Mesendoderm (in vitro differentiated cells): ENCODE measurements around the gene UNC5B.
A peak's percentile ranks its signal among the peaks of the same experiment; 100 is the strongest.

Source experiments
- DNase-seq: peaks from one replicate; pipeline ENCODE4 v3.0.0; 2013
- H2AK5ac ChIP-seq: 2 replicates; pipeline ENCODE4 v1.6.1; 2013; ENCODE audit warnings: low read length, inconsistent platforms
- H2BK120ac ChIP-seq: 2 replicates; pipeline ENCODE4 v1.6.1; 2013; ENCODE audit warnings: low read depth, mild to moderate bottlenecking, low read length, moderate library complexity, mixed read lengths
- H2BK15ac ChIP-seq: replicated peaks from 2 replicates; pipeline ENCODE4 v1.6.1; 2013; ENCODE audit warnings: low read depth, mild to moderate bottlenecking, moderate library complexity
- H2BK5ac ChIP-seq: 2 replicates; pipeline ENCODE4 v1.6.1; 2013; ENCODE audit warnings: low read length, inconsistent platforms
- H3K18ac ChIP-seq: 2 replicates; pipeline ENCODE4 v1.6.1; 2013; ENCODE audit warnings: mild to moderate bottlenecking, low read length, mixed read lengths
- H3K23ac ChIP-seq: one replicate; pipeline ENCODE4 v1.6.1; 2013; ENCODE audit warnings: low read length
- H3K27ac ChIP-seq: 2 replicates; pipeline ENCODE4 v1.5.1; 2013; ENCODE audit warnings: low read depth, mild to moderate bottlenecking, inconsistent platforms, low read length, moderate library complexity
- H3K27me3 ChIP-seq: 2 replicates; pipeline ENCODE4 v1.6.1; 2013; ENCODE audit warnings: low read length, control low read depth, mild to moderate bottlenecking, inconsistent platforms; ENCODE audit not compliant: insufficient read depth, poor library complexity
- H3K36me3 ChIP-seq: 2 replicates; pipeline ENCODE4 v1.6.1; 2013; ENCODE audit warnings: low read length, inconsistent platforms; ENCODE audit not compliant: control insufficient read depth, insufficient read depth
- H3K4ac ChIP-seq: one replicate; pipeline ENCODE4 v1.6.1; 2013; ENCODE audit warnings: low read depth, mild to moderate bottlenecking, low read length, moderate library complexity
- H3K4me1 ChIP-seq: 2 replicates; pipeline ENCODE4 v1.6.1; 2013; ENCODE audit warnings: low read depth, low read length, inconsistent platforms; ENCODE audit not compliant: control insufficient read depth
- H3K4me2 ChIP-seq: 2 replicates; pipeline ENCODE4 v1.6.1; 2013; ENCODE audit warnings: low read length
- H3K4me3 ChIP-seq: 2 replicates; pipeline ENCODE4 v1.5.1; 2013; ENCODE audit warnings: mild to moderate bottlenecking, low read length
- H3K56ac ChIP-seq: one replicate; pipeline ENCODE4 v1.6.1; 2013; ENCODE audit warnings: low read length
- H3K79me1 ChIP-seq: 2 replicates; pipeline ENCODE4 v1.6.1; 2013; ENCODE audit warnings: low read length, inconsistent platforms
- H3K79me2 ChIP-seq: 2 replicates; pipeline ENCODE4 v1.6.1; 2013; ENCODE audit warnings: mild to moderate bottlenecking, low read length; ENCODE audit not compliant: control insufficient read depth, insufficient read depth
- H3K9ac ChIP-seq: 2 replicates; pipeline ENCODE4 v1.6.1; 2013; ENCODE audit warnings: low read length, inconsistent platforms
- H4K5ac ChIP-seq: one replicate; pipeline ENCODE4 v1.6.1; 2013; ENCODE audit warnings: low read length
- H4K8ac ChIP-seq: one replicate; pipeline ENCODE4 v1.6.1; 2013; ENCODE audit warnings: low read depth, mild to moderate bottlenecking, control low read depth, low read length, moderate library complexity
- WGBS: extraction: QIAGEN DNeasy Blood & Tissue Kit; methylation state at CpG from one replicate; pipeline ENCODE4 v1.1.7; 2013; ENCODE audit warnings: low lambda C conversion rate, missing lambda C conversion rate; ENCODE audit not compliant: insufficient coverage; ENCODE audit errors: extremely low coverage; 5-methylcytosine and 5-hydroxymethylcytosine counted together

Gene UNC5B

DNA sequence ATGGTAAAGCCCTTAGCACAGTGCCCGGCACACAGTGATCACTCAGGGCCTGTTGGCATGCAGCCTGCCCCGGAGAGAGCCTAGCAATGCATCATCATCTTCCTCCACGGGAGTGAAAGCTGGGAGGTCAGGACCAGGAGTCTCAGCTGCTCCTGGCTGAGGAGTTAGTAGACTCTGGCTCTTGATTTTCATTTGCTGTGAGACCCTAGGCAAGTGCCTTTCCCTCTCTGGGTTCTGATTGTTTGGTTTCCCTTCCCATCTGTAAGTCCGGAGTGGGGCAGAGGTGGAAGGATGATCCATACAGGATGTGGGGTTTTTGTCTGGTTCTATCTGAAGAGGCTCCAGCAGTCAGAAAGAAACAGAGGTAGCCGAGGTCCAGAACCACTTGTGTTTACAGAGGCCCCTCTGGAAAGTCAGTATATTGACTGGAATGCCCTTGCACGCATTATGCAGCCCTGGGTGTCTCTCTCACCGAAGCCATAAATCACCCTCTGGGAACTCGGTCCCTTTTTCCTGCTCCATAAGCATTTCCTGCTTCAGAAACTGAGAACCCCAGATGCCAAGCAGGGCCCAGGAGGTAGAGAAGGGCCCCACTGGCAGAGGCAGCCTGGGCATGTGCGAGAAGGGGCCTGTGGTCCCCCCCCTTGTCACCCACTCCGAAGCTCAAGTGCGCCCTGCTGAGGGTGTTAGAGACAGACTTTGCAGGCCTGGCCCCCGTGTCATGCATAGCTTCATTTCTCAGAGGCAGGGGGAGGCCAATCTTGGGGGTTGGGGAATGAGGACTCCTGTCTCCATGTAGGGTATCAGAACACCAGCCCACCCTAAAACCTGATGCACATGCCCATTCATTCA lies 8.5 kb downstream of the UNC5B start:
- H3K4me1 ChIP-seq: peaks cover 21% of the 10 kb centered on the region
- no peak overlapping the region for H3K23ac ChIP-seq
- H2AK5ac ChIP-seq: no peak overlapping the region
- no peak overlapping the region for H4K5ac ChIP-seq
- no peak overlapping the region for H2BK120ac ChIP-seq
- H3K18ac ChIP-seq: no peak overlapping the region
- no peak overlapping the region for H2BK15ac ChIP-seq
- no peak overlapping the region for H3K4me2 ChIP-seq
- no peak overlapping the region for H3K27ac ChIP-seq
- no peak overlapping the region for H3K4me3 ChIP-seq
- H3K4ac ChIP-seq: no peak overlapping the region
- no peak overlapping the region for H3K56ac ChIP-seq
- H3K79me1 ChIP-seq: peaks cover 28% of the 10 kb centered on the region
- no peaks in the 10 kb centered on the region for H3K36me3 ChIP-seq
- H4K8ac ChIP-seq: no peak overlapping the region
- no peak overlapping the region for H3K9ac ChIP-seq
- no peak for DNase-seq
- H2BK5ac ChIP-seq: no peak overlapping the region
- no peaks in the 10 kb centered on the region for H3K27me3 ChIP-seq
- no CpG with 5 or more reads among the region's 12 CpGs for WGBS
- H3K79me2 ChIP-seq: peaks cover 43% of the 10 kb centered on the region

DNA sequence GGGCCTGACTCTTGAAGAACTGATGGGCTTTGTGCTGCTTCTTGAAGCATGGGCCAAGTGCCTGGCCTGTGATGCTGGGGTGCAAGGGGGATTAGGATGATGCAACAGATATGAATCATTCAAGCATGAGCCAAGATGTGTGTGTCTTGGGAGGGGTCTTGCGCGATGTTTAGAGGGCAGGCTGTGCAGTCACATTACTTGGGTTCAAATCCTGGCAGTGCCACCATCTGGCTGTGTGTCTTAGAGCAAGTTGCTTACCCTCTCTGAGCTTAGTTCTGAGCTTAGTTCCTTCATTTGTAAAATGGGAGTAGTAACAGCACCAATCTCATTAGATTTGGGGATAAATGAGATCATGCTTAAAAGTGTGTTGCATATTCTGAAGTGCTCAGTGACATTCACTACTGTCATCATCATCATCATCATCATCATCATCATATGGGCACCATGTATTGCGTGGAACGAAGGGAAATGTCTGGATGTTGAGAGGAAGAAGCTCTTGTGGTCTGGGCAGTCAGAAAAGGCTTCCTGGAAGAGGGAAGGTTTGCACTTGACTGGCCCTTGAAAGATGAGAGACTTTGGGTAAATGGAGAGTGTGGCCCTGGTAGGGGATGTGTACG lies 9.3 kb downstream of the UNC5B start:
- H3K23ac ChIP-seq: no peak overlapping the region

DNA sequence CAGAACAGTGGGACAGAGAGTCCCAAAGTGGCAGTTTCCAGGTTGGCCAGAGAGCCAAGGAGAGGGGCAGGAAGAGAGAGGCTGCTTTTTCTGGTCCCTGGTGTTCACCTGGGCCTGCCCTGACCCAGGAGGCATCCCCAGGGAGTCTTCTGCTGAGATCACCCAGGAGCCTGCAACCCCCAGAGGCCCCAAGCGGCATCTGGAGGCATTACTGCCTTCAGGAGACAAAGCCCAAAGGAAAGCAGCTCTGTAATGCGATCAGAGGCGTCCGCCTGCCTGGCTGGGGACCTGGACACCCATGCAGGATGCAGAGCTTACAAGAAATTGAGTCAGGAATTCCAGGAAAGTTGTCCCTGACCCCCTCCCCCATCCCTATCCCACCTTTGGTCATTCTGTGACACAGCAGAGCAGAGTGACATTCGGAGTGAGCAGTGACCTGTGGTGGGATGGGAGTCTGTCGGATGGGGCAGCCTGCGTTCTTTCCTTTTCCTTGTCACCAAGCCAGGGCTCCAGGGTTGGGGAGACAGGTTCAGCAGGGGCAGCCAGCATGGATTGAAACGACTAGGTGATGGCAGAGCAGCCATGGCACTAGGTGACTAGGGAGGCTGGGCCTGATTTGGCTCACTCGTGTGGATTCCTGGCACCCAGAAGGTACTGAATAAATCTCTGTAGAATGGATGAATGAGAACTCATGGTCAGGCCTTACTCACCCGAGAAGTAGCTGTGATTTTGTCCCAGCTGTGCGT lies 10.4 kb downstream of the UNC5B start:
- peak; percentile 63 for DNase-seq
- Histone ChIP-seq H3K4ac (peak overlapping the region; percentile 4), H3K79me1 (peaks cover 24% of the 10 kb centered on the region), H3K27ac (no peak overlapping the region), H3K9ac (peak overlapping the region; percentile 38), H3K23ac (no peak overlapping the region), H3K56ac (peak overlapping the region; percentile 73), H3K4me1 (peaks cover 13% of the 10 kb centered on the region), H2AK5ac (peak overlapping the region; percentile 84), H3K4me3 (no peak overlapping the region), H2BK120ac (no peak overlapping the region), H4K5ac (no peak overlapping the region), H2BK15ac (no peak overlapping the region), H3K27me3 (no peaks in the 10 kb centered on the region), H3K4me2 (no peak overlapping the region), H3K79me2 (peaks cover 38% of the 10 kb centered on the region), H4K8ac (no peak overlapping the region), H3K18ac (no peak overlapping the region), H2BK5ac (peak overlapping the region; percentile 37), H3K36me3 (no peaks in the 10 kb centered on the region)
- no CpG with 5 or more reads among the region's 11 CpGs for WGBS

More for the DNA sequence above, 9.3 kb downstream of the UNC5B start:
- Histone ChIP-seq H3K27me3 (no peaks in the 10 kb centered on the region), H3K4ac (no peak overlapping the region), H3K9ac (no peak overlapping the region), H3K56ac (peak overlapping the region; percentile 73), H3K79me2 (peaks cover 38% of the 10 kb centered on the region), H3K27ac (no peak overlapping the region), H3K4me3 (no peak overlapping the region), H2AK5ac (no peak overlapping the region), H2BK120ac (no peak overlapping the region), H3K4me2 (no peak overlapping the region), H4K5ac (no peak overlapping the region), H3K4me1 (peaks cover 14% of the 10 kb centered on the region), H2BK5ac (no peak overlapping the region), H4K8ac (no peak overlapping the region), H3K18ac (no peak overlapping the region), H3K36me3 (no peaks in the 10 kb centered on the region), H2BK15ac (no peak overlapping the region), H3K79me1 (peaks cover 24% of the 10 kb centered on the region)
- DNase-seq: no peak
- WGBS: no CpG with 5 or more reads among the region's 5 CpGs

DNA sequence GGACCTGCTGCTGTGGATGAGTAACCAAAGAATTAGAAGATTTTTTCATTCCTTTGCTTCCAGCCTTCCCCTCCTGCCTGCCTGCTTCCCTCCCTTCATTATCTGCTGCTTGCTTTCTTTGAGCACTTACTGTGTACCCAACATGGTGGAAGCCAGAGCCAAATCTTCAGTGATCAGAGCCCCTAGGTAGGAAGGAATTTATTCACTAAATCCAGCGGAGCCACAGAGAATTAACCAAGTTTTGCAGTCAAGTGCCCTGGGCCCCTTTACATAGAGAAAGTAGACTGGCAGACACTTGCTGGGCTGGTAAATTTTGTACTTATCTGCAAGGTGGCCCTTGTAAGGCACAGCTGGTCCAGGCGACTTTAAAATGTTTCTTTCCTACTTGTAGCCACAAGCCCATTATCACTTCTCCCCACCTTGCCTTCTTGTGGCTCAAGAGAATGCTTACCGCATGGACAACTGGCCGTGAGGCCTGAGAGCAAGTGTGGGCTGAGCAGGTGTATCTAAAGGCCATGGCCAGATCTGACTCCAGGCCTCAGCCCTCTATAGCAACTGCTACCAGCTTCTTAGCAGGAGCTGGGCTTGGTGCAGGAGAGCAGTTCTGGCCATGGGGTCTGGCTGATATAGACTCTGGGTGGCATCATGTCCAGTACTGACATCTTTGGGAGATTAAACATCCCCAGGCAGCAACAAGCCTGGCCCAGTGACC lies 11.1 kb downstream of the UNC5B start:
- WGBS: no CpG with 5 or more reads among the region's 4 CpGs
- Histone ChIP-seq H3K4ac (peak overlapping the region; percentile 4), H3K56ac (peak overlapping the region; percentile 73), H3K9ac (peak overlapping the region; percentile 38), H3K27me3 (no peaks in the 10 kb centered on the region), H3K27ac (no peak overlapping the region), H3K4me2 (no peak overlapping the region), H3K23ac (no peak overlapping the region), H3K79me1 (peaks cover 20% of the 10 kb centered on the region), H3K36me3 (no peaks in the 10 kb centered on the region), H2AK5ac (no peak overlapping the region), H3K4me1 (peaks cover 8% of the 10 kb centered on the region), H2BK5ac (no peak overlapping the region), H2BK120ac (no peak overlapping the region), H3K4me3 (no peak overlapping the region), H2BK15ac (no peak overlapping the region), H4K8ac (no peak overlapping the region), H3K79me2 (peaks cover 33% of the 10 kb centered on the region), H4K5ac (no peak overlapping the region), H3K18ac (no peak overlapping the region)
- DNase-seq: no peak

DNA sequence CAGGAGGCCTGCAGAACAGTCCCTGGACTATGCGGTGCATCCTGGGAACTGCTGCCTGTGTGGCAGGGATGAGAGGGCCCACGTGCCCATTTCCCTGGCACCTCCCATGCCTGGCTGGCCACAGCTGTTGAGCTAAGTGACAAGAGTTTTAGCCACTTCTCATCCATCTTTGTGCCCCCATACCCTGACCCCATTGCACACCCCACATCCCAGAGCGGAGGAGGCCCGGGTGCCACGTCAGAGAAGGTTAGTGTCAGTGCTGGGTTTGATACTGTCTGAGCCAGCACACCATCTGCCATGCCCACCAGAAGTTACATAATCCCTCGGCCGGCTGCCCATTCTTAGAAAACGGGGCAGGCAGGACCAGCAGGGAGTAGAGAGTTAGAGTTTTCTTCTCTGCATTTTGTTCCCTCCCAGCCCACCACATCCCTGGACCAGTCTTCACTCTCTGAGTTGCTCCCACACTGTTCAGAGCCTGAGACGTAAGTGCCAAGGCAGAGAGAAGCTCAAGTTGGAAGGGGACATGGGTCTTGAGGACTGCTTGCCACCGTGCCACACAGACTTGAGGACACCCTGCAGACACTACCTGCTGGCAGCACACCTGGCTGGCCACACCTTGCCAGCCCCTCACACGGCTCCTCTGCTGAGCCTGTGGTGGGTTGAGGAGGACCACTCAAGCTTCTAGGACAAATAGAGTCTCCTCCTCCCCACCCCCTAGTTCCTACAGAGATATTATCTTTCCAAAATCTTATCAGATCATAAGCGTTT lies 13.1 kb downstream of the UNC5B start:
- WGBS: no CpG with 5 or more reads among the region's 12 CpGs
- H3K27ac ChIP-seq: no peak overlapping the region
- H3K4me1 ChIP-seq: peaks cover 19% of the 10 kb centered on the region

More for the DNA sequence above, 13.1 kb downstream of the UNC5B start:
- Histone ChIP-seq H3K79me1 (peaks cover 19% of the 10 kb centered on the region), H3K18ac (no peak overlapping the region), H3K36me3 (no peaks in the 10 kb centered on the region), H3K27me3 (no peaks in the 10 kb centered on the region), H2BK120ac (no peak overlapping the region), H2BK5ac (no peak overlapping the region), H3K4me2 (no peak overlapping the region), H3K56ac (no peak overlapping the region), H3K9ac (no peak overlapping the region), H3K4me3 (no peak overlapping the region), H3K79me2 (peaks cover 24% of the 10 kb centered on the region), H2BK15ac (no peak overlapping the region), H4K5ac (no peak overlapping the region), H3K23ac (no peak overlapping the region), H4K8ac (no peak overlapping the region), H2AK5ac (no peak overlapping the region), H3K4ac (no peak overlapping the region)
- DNase-seq: no peak
